ENCODE measurements around the gene CCL23. TPM values are rescaled to one million over a fixed set of nuclear protein-coding genes. Genes with fewer than 3 reads are reported as not detected.

CCL23 gene
- total RNA-seq, 1 donor from 2014 or later, result not detected

DNA sequence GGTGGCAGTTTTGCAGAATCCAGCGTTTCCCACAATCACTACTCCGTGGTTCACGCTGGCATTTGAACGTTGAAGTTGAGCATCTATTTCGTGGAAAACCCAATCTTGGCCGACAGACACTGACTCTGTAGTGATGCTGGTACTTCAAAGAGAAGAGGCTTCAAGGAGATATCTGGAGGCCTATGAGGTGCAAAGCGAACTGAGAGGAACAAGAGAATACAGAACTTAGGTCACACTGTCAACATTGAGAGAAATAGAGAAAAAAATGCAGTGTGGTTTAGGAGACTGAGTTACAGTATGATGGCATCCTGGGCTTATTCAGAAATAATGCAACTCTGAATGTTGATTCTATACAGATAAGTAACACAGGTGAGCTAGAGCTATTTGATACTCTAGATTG lies 52.5 kb downstream of the CCL23 start:
- DNase-seq (no peak), ATAC-seq (ENCODE audit: low read depth) (no peak)
- Mint-ChIP-seq H3K9me3 (no peaks in the 10 kb centered on the region), H3K4me1 (peaks cover 1% of the 10 kb centered on the region), H3K27ac (no peak overlapping the region), H3K4me3 (no peak overlapping the region), H3K27me3 (peaks cover 12% of the 10 kb centered on the region), H3K36me3 (ENCODE audit: low read depth) (no peaks in the 10 kb centered on the region)
- TF ChIP-seq, protein P1, sequence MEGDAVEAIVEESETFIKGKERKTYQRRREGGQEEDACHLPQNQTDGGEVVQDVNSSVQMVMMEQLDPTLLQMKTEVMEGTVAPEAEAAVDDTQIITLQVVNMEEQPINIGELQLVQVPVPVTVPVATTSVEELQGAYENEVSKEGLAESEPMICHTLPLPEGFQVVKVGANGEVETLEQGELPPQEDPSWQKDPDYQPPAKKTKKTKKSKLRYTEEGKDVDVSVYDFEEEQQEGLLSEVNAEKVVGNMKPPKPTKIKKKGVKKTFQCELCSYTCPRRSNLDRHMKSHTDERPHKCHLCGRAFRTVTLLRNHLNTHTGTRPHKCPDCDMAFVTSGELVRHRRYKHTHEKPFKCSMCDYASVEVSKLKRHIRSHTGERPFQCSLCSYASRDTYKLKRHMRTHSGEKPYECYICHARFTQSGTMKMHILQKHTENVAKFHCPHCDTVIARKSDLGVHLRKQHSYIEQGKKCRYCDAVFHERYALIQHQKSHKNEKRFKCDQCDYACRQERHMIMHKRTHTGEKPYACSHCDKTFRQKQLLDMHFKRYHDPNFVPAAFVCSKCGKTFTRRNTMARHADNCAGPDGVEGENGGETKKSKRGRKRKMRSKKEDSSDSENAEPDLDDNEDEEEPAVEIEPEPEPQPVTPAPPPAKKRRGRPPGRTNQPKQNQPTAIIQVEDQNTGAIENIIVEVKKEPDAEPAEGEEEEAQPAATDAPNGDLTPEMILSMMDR (IDR thresholded peaks at IDR 0.05), result no peak
- POLR2A ChIA-PET, result no interaction called here
- intact Hi-C loops (cut with micrococcal nuclease), result no loop called here
- CTCF ChIA-PET, result interaction anchor here (1.2 to 19.6 kb wide), 2 partner anchors 182 to 518 kb away, joined by 6 to 481 read pairs; no protein-coding TSS in a partner anchor

DNA sequence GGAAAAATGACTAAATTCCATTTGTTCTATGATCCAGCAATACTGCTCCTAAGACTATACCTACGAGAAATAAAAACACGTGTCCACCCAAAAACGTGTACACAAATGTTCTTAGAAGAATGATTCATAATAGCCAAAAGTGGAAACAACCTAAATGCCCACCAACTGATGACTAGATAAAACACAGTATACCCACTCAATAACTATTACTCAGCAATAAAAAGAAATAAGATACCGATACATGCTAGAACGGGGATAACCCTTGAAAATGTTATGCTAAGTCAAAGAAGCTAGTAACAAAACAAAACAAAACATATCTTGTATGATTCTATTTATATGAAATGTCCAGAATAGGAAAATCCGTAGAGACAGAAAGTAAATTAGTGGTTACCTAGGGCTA lies 54.1 kb downstream of the CCL23 start:
- DNase-seq, result no peak
- CTCF ChIA-PET, result interaction anchor here (1.0 to 1.5 kb wide), 3 partner anchors 12 to 519 kb away, joined by 3 to 6 read pairs (median 3); no protein-coding TSS in a partner anchor
- intact Hi-C loops (cut with micrococcal nuclease), result no loop called here
- no peaks in the 10 kb centered on the region for H3K4me1 Mint-ChIP-seq
- peaks cover 11% of the 10 kb centered on the region for H3K27me3 Mint-ChIP-seq
- no peaks in the 10 kb centered on the region for H3K36me3 Mint-ChIP-seq (ENCODE audit: low read depth)
- no peak overlapping the region for H3K27ac Mint-ChIP-seq
- TF ChIP-seq, protein P1 (IDR thresholded peaks at IDR 0.05), result no peak
- ATAC-seq (ENCODE audit: low read depth), result no peak
- H3K4me3 Mint-ChIP-seq, result no peak overlapping the region
- H3K9me3 Mint-ChIP-seq, result no peaks in the 10 kb centered on the region
- POLR2A ChIA-PET, result no interaction called here

Other genes starting within 250 kb of the CCL23 start
- gene MMP28, start 222.3 kb downstream of the CCL23 start, total RNA-seq, result 0.59 TPM in 1 of 2 replicates, not detected in the other
- gene TAF15, start 208.5 kb downstream of the CCL23 start, total RNA-seq, result 224 and 243 TPM in 2 replicates
- not detected in 2 replicates for gene HEATR9, start 149.1 kb downstream of the CCL23 start, total RNA-seq
- gene CCL5, start 137.6 kb downstream of the CCL23 start, total RNA-seq, result 3.3 and 3.4 TPM in 2 replicates
- not detected in 2 replicates for gene RDM1, start 87.2 kb downstream of the CCL23 start, total RNA-seq
- gene LYZL6, start 74.3 kb downstream of the CCL23 start, total RNA-seq, result not detected in 2 replicates
- gene CCL16, start 36.5 kb downstream of the CCL23 start, total RNA-seq, result not detected in 2 replicates
- gene CCL14, start 31.2 kb downstream of the CCL23 start, total RNA-seq, result not detected in 2 replicates
- gene CCL15, start 16.4 kb downstream of the CCL23 start, total RNA-seq, result not detected in 2 replicates
- gene CCL18, start 46.3 kb upstream of the CCL23 start, total RNA-seq, result not detected in 2 replicates
- 74.4 and 74.5 TPM in 2 replicates for gene CCL3, start 72.2 kb upstream of the CCL23 start, total RNA-seq
- 68.8 and 82.1 TPM in 2 replicates for gene CCL4, start 85.9 kb upstream of the CCL23 start, total RNA-seq
- 8.3 and 12.8 TPM in 2 replicates for gene TBC1D3B, start 158.7 kb upstream of the CCL23 start, total RNA-seq
- 7.3 and 9.5 TPM in 2 replicates for gene CCL3L1, start 178.8 kb upstream of the CCL23 start, total RNA-seq
- 16.3 and 18.7 TPM in 2 replicates for gene CCL4L2, start 193.1 kb upstream of the CCL23 start, total RNA-seq
- gene TBC1D3I, start 246.6 kb upstream of the CCL23 start, total RNA-seq, result 1.5 and 4.4 TPM in 2 replicates